ENCODE data around the gene PRKN. TPM values are rescaled to one million over a fixed set of nuclear protein-coding genes. Genes with fewer than 3 reads are reported as not detected.

The PRKN gene
- total RNA-seq, 6 experiments from 2014 or later: 0.32 TPM; not detected in 5

GRCh38 chr6:161532536-161532935 lies 1195.0 kb downstream of the PRKN start:
- Mint-ChIP-seq H3K27ac (no peak overlapping the region), H3K36me3 (ENCODE audit: low read depth) (no peaks in the 10 kb centered on the region), H3K9me3 (peaks cover 61% of the 10 kb centered on the region), H3K4me1 (ENCODE audit: low read depth) (no peaks in the 10 kb centered on the region), H3K4me3 (no peak overlapping the region), H3K27me3 (ENCODE audit: insufficient read depth) (no peaks in the 10 kb centered on the region)
- DNase-seq: no peak
- TF ChIP-seq, protein P1, sequence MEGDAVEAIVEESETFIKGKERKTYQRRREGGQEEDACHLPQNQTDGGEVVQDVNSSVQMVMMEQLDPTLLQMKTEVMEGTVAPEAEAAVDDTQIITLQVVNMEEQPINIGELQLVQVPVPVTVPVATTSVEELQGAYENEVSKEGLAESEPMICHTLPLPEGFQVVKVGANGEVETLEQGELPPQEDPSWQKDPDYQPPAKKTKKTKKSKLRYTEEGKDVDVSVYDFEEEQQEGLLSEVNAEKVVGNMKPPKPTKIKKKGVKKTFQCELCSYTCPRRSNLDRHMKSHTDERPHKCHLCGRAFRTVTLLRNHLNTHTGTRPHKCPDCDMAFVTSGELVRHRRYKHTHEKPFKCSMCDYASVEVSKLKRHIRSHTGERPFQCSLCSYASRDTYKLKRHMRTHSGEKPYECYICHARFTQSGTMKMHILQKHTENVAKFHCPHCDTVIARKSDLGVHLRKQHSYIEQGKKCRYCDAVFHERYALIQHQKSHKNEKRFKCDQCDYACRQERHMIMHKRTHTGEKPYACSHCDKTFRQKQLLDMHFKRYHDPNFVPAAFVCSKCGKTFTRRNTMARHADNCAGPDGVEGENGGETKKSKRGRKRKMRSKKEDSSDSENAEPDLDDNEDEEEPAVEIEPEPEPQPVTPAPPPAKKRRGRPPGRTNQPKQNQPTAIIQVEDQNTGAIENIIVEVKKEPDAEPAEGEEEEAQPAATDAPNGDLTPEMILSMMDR (IDR thresholded peaks at IDR 0.05): no peak

DNA sequence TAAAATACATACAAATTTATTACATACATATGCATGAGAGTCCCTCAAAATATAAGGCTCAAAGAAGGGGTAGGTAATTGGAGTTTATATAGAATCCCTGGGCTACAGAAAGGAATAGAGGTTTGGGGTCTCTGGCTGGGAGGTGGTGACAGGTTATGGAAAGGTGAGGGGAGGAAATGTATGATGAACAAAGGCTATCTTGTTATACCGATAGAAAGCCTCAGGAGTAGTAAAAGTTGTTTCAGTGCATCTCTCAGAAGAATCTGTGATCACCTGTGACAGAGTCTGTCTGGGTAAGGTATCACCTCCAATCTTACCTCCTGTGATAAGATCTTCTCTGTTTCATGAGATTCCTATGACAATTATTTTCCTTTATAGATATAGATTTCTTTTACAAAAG lies 1200.8 kb downstream of the PRKN start:
- Mint-ChIP-seq H3K27ac (no peak overlapping the region), H3K4me1 (ENCODE audit: low read depth) (no peaks in the 10 kb centered on the region), H3K36me3 (ENCODE audit: low read depth) (no peaks in the 10 kb centered on the region), H3K4me3 (no peak overlapping the region), H3K9me3 (peaks cover 39% of the 10 kb centered on the region), H3K27me3 (ENCODE audit: insufficient read depth) (no peaks in the 10 kb centered on the region; the same call in 1 of the 2 replicates)
- DNase-seq: no peak
- TF ChIP-seq, protein P1 (IDR thresholded peaks at IDR 0.05): no peak

- Mint-ChIP-seq H3K4me1 (ENCODE audit: low read depth) (no peaks in the 10 kb centered on the region), H3K27me3 (ENCODE audit: insufficient read depth) (no peaks in the 10 kb centered on the region; the same call in 1 of the 2 replicates), H3K4me3 (no peak overlapping the region), H3K36me3 (ENCODE audit: low read depth) (peaks cover 7% of the 10 kb centered on the region; the same call in 1 of the 2 replicates), H3K27ac (no peak overlapping the region), H3K9me3 (peaks cover 49% of the 10 kb centered on the region)
- TF ChIP-seq, protein P1 (IDR thresholded peaks at IDR 0.05): no peak
- DNase-seq: no peak
Measured at GRCh38 chr6:161523362-161523761, 1204.2 kb downstream of the PRKN start.

- no peak for DNase-seq
- peaks cover 39% of the 10 kb centered on the region for H3K9me3 Mint-ChIP-seq
- H3K4me1 Mint-ChIP-seq (ENCODE audit: low read depth): no peaks in the 10 kb centered on the region
- H3K27ac Mint-ChIP-seq: no peak overlapping the region
- TF ChIP-seq, protein P1 (IDR thresholded peaks at IDR 0.05): no peak
- H3K36me3 Mint-ChIP-seq (ENCODE audit: low read depth): peaks cover 7% of the 10 kb centered on the region; the same call in 1 of the 2 replicates
- no peak overlapping the region for H3K4me3 Mint-ChIP-seq
- H3K27me3 Mint-ChIP-seq (ENCODE audit: insufficient read depth): no peaks in the 10 kb centered on the region; the same call in 1 of the 2 replicates
Measured at GRCh38 chr6:161522276-161522675, 1205.3 kb downstream of the PRKN start.

GRCh38 chr6:161511447-161512095 lies 1216.0 kb downstream of the PRKN start:
- DNase-seq: no peak
- no peaks in the 10 kb centered on the region; the same call in 1 of the 2 replicates for H3K27me3 Mint-ChIP-seq (ENCODE audit: insufficient read depth)
- H3K27ac Mint-ChIP-seq: no peak overlapping the region
- peaks cover 13% of the 10 kb centered on the region for H3K36me3 Mint-ChIP-seq (ENCODE audit: low read depth)
- no peak overlapping the region for H3K4me3 Mint-ChIP-seq
- H3K4me1 Mint-ChIP-seq (ENCODE audit: low read depth): no peaks in the 10 kb centered on the region
- TF ChIP-seq, protein P1 (IDR thresholded peaks at IDR 0.05): no peak
- peaks cover 57% of the 10 kb centered on the region for H3K9me3 Mint-ChIP-seq
